ENCODE measurements around the gene TMEM52. TPM values are rescaled to one million over a fixed set of nuclear protein-coding genes. Genes with fewer than 3 reads are reported as not detected.

The TMEM52 gene
- total and polyA plus RNA-seq, 2 of the 8 experiments (the other 6 are each of a cell fraction or from before 2014, with no cell fraction given), result 14.6 to 30.2 TPM

GRCh38 chr1:1945782-1946393 lies 26.8 kb upstream of the TMEM52 start (continued):
- TF ChIP-seq, protein P1, sequence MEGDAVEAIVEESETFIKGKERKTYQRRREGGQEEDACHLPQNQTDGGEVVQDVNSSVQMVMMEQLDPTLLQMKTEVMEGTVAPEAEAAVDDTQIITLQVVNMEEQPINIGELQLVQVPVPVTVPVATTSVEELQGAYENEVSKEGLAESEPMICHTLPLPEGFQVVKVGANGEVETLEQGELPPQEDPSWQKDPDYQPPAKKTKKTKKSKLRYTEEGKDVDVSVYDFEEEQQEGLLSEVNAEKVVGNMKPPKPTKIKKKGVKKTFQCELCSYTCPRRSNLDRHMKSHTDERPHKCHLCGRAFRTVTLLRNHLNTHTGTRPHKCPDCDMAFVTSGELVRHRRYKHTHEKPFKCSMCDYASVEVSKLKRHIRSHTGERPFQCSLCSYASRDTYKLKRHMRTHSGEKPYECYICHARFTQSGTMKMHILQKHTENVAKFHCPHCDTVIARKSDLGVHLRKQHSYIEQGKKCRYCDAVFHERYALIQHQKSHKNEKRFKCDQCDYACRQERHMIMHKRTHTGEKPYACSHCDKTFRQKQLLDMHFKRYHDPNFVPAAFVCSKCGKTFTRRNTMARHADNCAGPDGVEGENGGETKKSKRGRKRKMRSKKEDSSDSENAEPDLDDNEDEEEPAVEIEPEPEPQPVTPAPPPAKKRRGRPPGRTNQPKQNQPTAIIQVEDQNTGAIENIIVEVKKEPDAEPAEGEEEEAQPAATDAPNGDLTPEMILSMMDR (IDR thresholded peaks at IDR 0.05; ENCODE audit: control extremely low read depth in 1 of 3, insufficient read depth in 1 of 3, low read depth in 1 of 3, low read length in 3 of 3), result no peak
- TF ChIP-seq CREB1 (IDR thresholded peaks at IDR 0.05), result no peak
- TF ChIP-seq HDAC6 (IDR thresholded peaks at IDR 0.05; ENCODE audit: low read depth, low read length), result no peak
- no peak for TF ChIP-seq TAF7 (optimal IDR thresholded peaks at IDR 0.05; ENCODE audit: borderline replicate concordance, low read depth, low read length)
- TF ChIP-seq ATF2 (IDR thresholded peaks at IDR 0.05; ENCODE audit: low read length), result no peak
- no peak for TF ChIP-seq EP300 (IDR thresholded peaks at IDR 0.05; ENCODE audit: borderline replicate concordance in 1 of 2, low read depth in 2 of 2, low read length in 2 of 2)
- TF ChIP-seq BACH1 (IDR thresholded peaks at IDR 0.05; ENCODE audit: low read length), result no peak
- TF ChIP-seq POU5F1 (IDR thresholded peaks at IDR 0.05; ENCODE audit: low read depth, low read length), result no peak
- TF ChIP-seq FOSL1 (IDR thresholded peaks at IDR 0.05; ENCODE audit: insufficient read depth, low read depth, low read length), result no peak
- TF ChIP-seq SIRT6 (IDR thresholded peaks at IDR 0.05; ENCODE audit: low read length), result no peak

Measured in H1 (cell line).